Kidney tubule cell (primary cell): Measurements from ENCODE around the gene PRKCB.

Experiments
- DNase-seq: peaks from one replicate; pipeline ENCODE4 v3.0.0-alpha.2; 2018; ENCODE audit warnings: low spot score

The PRKCB gene

DNA sequence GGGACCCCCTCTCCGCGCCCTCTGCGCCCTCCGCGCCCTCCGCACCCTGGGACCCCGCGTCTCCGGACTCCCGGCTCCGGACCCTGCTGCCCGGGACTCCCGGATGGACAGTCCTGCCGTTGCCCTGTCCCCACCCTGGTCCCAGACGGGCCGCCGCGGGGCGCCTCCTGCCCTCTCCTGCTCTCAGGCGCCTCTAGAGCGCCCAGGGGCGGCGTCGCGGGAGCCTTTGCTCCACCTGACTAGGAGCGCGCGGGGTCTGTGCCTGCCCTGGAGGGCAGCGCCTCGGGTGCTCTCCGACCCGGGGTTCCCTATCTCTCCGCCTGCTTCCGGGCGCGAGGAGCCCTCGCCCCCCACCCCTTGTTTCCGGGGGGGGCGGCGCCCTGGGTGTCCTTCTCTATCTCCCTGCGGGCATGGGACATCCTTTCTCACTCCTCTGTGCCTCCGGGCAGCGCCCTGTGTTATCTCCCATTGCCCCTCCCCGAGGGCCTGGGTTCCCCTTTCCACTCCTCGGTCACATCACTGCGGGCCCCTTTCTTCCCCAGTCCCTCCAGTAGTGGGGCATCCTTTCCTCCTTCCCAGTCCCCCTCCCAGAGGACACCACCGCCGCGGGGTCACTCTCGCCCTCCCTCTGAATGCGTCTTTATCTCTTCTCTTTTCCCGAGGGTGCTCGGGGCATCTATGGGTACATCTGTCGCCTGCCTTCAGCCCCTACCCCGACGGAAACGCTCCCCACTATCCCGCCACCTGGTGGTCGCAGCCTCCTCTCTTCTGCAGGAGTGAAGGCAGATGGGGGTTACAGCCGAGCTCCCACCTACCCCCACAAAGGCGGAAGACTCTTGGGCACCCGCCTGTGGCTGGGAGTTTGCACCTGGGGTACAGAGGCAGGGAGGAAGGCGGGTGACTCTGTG, 875 bp downstream of the PRKCB start:
- DNase-seq, result no peak

DNA sequence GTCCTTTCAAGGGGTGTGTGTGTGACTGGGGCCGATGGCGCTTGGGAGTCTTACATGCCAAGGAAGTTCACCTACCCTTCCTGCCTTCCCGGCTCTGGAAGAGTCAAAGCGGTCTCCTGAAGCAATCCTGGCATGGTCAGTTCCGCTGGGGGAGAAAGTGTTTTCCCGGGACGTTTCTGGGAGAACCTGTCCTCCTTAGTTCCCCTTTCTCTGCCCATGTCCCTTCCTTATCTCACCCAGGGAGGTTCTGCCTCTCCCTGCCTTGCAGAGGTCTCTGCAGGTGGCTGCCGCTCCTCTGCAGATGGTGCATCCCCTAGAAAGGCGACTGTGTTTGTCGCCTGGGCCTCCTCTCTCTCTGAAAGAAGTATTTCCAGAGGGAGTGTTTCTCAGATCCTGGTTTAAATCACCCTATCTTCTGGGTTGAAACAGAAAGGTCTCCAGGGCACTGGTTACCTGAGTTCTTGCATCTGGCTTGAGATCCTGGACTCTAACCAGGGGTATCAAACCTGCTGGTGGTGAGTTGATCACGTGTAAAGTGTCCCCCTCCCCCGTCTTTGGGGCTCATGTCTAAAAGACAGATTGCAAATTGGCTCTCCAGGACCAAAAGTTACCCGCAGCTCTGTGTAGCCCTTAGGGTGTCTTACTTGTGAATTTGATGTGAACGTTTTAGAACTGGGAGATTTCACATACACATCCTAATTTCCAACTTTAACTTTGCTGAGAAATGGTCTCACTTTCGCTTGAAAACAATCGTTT, 1.9 kb downstream of the PRKCB start:
- no peak for DNase-seq

DNA sequence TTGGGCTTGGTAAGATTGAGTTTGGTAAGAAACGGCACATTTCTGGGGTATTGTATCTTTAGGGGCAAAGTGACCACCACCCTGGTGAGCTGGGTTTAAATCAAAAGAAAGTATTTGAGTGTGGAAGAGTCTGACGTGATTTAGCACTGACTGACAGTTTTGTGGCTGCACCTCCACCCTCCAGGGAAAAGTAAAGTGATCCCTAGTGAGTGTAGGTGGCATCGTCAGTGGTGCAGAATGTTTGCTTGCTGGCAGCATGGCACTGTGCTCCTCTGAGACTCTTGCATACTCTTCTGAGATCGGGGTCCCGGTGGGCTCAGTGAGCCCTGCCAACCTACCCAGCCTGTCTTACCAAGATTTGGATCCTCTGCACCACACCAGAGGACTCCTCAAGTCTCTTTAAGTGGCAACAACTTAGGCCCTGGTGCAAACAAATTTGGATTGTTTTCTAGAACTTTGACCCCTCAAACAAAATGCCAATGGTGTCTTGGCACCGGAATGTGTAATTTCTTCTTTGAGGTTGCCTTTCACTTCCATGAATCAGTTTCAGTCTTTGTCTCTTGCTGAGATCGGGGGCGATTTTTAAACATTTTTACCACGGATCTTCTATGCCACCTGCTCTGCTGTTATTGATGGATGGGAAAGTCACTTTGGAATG, 2.8 kb downstream of the PRKCB start:
- DNase-seq, result no peak

DNA sequence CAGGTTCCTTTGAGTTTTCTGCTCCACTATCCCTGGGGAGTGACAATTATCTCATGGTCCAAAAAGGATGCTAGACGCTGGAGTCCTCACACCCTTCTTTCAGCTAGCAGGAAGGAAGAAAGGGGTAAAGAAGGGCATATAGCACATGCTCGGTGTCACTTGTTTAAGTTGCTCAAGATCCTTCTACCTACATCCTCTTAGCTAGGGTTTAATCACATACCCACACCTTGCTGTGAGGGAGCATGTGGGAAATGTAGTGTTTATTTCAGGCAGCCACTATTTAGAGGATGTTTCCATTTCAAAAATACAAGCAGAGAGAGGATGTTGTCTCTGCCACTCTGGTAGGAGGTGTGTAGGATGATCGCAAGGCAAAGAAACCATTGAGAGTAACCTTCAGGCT, 4.5 kb downstream of the PRKCB start:
- DNase-seq, result no peak

DNA sequence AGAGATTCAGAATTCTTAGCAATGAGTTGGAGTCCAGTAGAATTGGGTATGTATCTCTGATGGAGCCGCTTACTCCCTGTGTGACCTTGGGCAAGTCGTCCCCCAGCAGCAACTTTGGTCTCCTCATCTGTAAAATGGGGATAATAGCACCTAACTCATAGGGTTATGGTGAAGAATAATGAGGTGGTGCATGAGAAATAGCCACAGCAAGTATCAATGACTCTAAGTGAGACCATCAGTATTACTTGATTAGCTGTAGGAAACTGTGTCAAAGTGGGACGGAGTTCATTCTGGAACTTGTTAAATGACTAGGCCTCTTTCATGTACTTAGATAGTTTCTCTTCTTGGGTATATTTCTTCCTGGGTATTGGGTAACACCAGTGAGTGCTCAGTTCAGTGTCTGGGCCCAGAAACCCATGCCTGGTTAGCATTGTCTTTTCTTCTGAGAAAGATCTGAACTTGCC, 6.4 kb downstream of the PRKCB start:
- DNase-seq, result no peak

DNA sequence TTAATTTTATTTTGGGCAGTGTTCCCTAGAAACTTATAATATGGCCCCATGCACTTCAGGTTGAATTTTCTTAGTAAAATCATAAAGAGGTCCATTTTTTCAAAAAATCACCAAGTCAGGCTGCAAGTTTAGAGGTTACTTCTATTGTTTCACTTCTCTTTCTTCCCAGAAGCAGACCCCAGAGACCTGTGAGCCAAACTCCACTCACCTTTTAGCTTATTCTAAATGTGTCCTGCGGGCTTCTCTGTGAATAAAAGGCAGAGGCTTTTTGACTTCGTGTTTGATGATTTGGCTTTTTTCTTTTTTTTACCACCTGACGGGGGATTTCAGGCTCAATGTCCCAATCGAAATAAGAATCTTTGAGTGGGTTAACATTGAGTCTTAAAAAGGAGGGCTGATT, 7.4 kb downstream of the PRKCB start:
- DNase-seq, result no peak

DNA sequence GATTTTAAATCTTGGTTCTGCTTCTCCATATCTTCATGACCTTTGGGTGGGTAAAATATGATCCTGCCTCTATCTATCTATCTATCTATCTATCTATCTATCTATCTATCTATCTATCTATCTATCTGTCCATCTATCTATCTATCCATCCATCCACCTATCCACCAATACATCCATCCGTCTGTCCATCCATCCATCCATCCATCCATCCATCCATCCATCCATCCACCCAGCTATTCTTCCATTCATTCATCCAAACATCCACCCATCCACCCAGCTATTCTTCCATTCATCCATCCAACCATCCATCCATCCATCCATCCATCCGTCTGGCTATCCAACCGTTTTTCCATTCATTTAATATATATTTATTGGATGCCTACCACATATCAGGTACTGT, 11.5 kb downstream of the PRKCB start:
- DNase-seq, result no peak

DNA sequence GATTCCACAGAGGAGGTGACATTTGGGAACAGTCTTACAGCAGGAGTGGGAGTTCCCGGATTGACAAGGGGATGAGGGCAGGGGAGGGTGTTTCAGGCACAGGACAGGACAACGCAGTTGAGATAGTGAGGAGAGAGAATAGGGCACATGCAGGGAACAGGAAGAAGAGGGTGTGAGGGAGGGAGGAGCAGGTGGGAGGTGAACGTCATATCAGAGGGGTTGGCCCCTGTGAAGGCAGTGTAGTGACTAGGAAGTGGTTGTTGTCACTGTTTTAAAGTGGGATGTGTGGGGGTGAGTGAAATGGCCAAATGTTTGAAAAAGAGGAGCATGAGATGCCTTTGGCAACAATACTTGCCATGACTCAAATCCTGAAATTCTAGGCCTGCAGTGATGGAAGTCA, 12.2 kb downstream of the PRKCB start:
- DNase-seq, result no peak

DNA sequence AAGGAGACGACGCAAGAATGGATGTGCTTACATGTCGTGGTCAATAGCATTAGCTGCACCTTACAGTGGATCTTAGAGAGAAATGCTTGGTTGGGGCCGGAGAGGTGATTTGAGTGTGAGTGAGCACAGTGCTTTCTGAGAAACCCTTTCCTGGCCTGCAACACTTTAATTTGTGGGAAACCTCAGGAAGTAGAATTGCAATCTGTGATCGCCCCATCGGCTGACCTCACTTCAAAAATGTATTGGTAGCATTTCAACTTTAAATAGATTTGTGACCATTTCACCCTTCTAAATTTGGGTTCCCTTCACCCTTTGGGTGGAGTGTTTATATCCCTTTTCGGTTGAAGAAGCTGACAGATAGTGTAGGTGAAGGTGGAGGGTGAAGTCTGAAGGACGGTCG, 13.2 kb downstream of the PRKCB start:
- DNase-seq, result no peak

DNA sequence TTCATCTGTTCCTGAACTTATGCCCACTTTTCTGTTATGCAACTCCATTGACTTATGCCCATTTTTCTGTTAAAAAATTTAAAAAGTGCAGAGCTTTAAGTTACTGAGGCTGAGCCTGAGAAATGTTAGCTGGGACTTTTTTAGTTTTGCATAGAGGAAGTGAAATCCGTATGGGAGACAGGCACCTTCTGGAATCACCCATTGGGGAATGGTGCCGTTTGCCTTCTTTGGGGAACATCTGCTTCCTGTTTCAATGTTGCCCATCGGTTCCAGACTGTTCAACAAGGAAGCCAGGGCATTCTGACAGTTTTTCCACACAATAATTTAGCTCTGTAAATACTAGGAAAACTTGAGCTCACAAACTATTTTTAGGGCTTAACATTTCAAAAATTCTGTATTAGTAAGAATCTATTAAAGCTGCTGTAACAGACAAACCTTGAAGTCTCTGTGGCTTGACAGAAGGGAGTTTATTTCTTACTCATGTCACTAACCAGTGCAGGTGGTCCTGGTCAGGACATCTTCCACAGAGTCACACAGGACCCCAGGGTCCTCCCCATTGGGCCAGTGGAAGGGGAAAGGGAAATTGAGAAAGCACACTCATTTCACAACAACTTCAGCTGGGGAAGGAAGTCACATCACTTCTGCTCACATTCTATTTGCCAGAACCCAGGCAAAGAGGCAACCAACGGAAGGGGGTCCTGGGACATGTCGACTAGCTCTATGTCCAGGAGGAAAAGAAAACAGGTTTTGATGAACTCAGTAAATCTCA, 17.2 kb downstream of the PRKCB start:
- DNase-seq, result no peak

DNA sequence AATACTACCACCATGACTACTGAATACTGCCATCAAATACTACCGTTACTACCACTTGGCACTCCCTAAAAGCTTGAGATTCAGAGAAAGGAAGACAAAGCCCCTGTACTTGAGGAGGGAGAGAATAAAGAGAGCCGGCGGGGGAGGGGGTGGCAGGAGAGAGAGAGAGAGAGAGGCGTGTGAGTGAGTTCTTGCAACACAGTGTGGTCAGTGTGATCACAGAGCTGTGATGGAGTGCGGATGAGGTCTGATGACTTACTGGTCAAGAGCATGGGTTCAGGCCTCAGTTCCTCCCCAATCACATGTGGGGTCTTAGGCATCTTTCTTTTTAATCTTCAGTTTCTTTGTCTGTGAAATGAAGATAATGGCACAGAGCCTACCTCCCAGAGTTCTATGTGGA, 19.2 kb downstream of the PRKCB start:
- DNase-seq, result no peak

DNA sequence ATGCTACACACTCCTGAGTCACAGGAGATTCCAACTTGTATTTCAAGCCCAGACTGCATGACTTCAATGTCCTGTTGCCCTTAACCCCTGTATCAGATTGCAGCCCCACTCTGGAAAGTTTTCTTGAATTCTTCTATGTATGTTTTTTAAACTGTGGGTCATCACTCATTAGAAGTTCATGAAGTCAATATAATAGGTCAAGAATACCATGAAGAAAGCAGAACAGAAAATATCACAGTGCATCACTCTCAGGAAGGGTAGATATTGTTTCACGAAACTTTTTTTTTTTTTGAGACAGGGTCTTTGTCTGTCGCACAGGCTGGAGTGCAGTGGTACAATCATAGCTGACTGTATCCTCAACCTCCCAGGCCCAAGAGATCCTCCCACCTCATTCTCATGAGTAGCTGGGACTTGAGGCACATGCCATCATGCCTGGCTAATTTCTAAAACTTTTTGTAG, 20.5 kb downstream of the PRKCB start:
- no peak for DNase-seq

DNA sequence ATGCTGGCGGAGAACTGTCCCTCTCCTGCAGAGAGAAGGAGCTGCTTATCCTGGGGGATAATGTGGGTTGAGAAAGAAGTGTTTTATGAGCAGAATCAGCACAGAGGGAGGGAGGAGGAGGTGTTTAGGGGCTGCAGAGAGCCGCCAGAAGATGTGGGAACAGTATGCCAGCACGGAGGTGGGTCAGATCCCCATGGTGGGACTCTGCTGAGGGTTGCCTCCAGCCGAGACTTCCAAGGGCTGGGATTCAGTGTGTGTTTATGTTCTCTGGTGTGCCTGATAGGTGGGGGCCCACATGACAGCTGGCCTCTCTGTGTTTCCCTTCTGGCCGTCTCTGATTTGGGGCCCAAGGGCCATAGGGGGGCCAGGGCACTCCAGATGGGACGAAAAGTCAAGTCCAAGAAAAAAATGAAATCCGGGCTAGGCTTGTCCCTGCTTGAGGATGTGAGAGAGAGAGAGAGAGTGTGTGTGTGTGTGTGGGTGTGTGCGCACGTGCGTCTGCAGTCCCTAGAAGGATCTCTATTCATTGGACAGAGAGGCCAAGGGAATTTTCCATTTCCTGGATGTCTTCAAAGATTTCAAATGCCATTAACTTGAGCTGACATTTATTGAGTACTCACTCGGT, 21.6 kb downstream of the PRKCB start:
- no peak for DNase-seq

DNA sequence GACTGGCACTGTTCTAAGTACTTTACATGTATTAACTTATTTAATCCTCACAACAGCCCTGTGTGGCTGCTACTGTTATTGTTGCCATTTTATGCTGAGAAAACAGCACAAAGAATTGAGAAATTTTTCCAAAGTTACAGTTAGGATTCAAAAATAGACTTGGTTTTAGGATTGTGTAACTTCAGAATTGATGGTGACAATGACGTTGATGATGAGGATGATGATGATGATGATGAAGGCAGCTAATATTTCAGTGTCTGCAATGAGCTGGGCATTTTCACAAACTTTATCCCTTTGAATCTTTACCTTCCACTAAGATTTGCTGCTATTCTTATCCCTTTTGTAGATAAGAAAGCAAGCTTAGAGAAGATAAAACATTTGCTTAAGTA, 22.1 kb downstream of the PRKCB start:
- no peak for DNase-seq

DNA sequence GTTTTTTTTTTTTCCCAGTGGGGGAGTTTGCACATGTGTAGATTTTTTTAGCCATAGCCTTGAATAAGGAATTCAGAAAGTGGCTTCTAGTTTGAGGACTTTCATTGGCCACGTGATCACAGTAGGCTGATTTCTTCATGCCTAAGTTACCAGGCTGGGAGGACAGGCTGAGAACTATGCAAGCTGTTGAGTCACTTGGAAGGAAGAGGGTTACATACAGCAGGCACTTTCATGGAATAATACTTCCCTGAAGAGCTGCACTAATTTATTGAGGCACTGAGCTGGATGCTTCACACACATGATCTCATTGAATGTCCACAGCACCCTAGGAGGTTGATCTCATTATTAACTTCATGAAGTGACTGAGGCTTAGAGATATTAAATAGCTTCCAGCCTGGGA, 22.8 kb downstream of the PRKCB start:
- DNase-seq, result no peak

DNA sequence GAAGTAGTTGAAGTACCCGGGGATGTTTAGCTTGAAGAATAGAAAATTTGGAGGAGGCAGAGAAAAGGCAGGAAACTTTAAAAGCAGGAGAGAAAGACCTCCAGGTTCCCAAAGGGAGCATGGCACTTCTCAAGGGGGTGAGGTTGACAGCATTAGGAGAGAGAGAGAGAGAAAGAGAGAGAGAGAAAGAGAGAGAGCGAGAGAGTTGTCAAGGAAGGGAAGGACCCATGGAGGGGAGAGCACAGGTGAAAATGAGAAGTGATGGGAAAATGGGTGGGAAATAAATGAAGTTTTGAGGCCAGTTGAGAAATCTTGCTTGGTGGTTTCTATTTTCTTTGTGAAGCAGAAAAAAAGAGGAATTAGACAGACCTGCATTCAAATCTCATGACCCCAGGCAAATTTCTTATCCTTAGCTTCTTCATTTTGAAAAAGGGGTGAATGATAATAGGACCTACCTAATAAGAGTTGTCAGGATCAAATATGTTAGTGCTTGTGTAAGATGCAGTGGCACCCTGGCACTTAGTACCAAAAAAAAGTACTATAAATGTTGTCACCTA, 24.0 kb downstream of the PRKCB start:
- no peak for DNase-seq

DNA sequence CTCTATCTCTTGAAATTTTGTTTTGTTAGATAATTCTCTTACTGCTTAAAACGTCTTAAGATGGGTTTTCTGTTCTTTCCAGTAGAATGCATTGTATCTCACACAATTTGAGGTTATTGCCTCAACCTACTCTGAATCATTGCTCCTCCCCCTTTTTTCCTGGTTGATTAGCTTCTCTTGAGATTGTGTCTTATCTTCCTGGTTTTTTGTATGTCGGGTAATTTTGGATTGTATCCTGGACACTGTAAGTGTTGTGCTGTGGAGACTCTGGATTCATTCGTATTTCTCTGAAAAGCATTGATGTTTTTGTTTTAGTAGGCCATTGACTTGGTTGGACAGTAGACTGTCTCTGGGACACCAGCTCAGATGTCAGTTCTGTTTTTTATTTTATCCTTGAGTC, 26.1 kb downstream of the PRKCB start:
- no peak for DNase-seq

DNA sequence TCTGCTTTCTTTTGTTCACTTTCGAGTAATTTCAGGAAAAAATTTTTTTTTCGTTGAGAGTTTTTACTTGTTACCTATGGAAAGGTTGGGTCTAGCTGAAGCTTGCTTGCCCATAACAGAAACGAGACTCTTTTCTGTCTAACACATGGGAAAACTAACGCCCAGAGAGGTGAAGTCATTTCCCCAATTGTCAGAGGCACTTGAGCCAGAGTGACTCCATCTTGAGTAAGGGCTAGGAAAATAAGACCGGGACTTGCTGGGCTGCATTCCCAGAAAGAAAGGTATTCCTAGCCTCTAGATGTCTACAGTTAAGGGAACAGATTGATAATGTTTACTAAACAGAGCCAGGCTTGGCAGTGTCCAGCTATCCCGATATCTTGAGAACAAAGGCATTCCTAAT, 26.8 kb downstream of the PRKCB start:
- DNase-seq, result no peak

DNA sequence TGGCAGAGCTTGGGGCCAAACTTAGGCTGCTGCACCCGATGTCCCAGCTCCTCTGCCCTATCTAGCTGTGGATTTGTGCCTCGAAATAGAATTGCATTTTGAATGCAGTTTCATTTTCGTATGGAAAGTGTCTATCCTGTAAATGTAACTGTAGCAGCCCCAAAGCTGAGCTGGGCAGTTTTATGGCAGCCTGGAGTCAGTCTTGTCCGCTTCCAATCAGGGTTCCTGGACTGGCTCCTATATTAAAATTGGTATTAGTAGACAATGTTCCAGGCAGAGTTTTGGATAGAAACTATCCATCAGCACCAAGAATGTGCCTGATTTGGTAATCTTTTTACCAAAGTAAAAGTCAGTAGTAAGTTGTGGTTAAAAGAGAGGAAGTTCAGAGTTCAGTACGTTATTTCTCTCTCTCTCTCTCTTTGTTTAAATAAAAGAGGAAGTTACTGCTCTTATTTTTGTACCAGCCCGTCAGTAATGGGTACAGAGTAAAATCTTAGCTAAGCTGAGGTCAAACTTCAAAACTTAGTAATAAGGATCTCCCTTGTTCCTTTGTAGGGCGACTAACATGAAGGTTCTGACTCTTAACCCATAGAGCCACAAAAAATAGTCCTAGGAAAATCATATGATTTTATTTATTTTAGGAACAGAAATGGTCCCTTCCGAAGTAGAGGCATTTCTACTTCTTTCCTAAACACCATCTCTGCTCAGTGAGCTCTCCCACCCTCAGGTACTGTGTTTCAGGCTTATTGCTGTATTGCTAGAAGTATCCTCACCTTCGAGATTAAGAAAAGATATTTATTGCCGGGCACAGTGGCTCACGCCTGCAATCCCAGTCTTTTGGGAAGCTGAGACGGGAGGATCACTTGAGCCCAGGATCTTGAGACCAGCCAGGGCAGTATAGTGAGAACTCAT, 28.0 kb downstream of the PRKCB start:
- DNase-seq, result no peak

DNA sequence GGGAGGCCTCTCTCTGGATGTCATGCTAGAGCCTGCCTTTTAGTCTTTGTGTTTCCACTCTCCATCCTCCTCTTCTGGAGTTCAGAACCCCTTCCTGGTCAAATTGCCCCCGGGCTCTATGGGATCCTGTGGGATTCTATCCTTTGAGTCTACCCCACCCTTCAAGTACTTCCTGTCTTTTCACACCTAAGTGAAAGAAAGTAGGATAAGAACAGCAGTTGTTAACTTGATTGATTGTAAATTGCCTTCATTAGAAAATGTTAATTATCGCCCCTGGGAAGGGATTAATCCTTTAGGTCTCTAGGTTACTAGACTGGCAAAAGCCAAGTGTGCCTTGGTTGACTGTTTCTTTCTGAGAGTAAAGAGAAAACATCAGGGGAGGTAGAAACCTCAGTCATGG, 30.1 kb downstream of the PRKCB start:
- DNase-seq, result no peak
